Gastrocnemius medialis (tissue), 4 donors: ENCODE results near the gene DPYSL3.

Source experiments
- CTCF ChIP-seq, 5 experiments: fragments of 450-650 bp in 3 of 5; fragments of 200-600 bp in 2 of 5; sonication (generic) in 2 of 5; IDR thresholded peaks in 4 of 5; conservative IDR thresholded peaks in 1 of 5; 1 replicate in 4 of 5; 2 replicates in 1 of 5; pipeline ENCODE4 v1.5.1; 2016 to 2019; ENCODE audit warnings: antibody characterized with exemption in 5 of 5, mild to moderate bottlenecking in 3 of 5, moderate library complexity in 3 of 5
- POLR2A ChIP-seq, 2 donors: fragments of 450-650 bp; IDR thresholded peaks; one replicate each; pipeline ENCODE4 v1.6.1; 2017; ENCODE audit warnings: antibody characterized with exemption in 2 of 2, mild to moderate bottlenecking in 2 of 2, moderate library complexity in 2 of 2

GRCh38 chr5:147509041-147509709 is 693 bp downstream of the DPYSL3 start:
- no peak for TF ChIP-seq POLR2A (IDR thresholded peaks at IDR 0.05)
- TF ChIP-seq CTCF (IDR thresholded peaks at IDR 0.05 in 4 of 5, conservative IDR thresholded peaks at IDR 0.05 in 1 of 5) = no peak
